Activated T-cell treated with anti-CD3 and anti-CD28 coated beads, Interleukin-2, amount 50 U/mL, for 4 hours (primary cell): ENCODE measurements around the gene ATRN. TPM values are rescaled to one million over a fixed set of nuclear protein-coding genes. Genes with fewer than 3 reads are reported as not detected.

ENCODE experiments used
- ATAC-seq, 2 donors: fragments of 200-7000 bp; cut with Tn5 transposase; one replicate each; pipeline ENCODE4 v1.10.0; 2021
- DNase-seq: peaks from one replicate; pipeline ENCODE4 v3.0.0-alpha.2; 2020
- H3K27me3 Mint-ChIP-seq: one replicate; pipeline ENCODE4 v1.8.0; 2021; ENCODE audit warnings: low read depth, mixed read lengths
- H3K36me3 Mint-ChIP-seq: one replicate; pipeline ENCODE4 v1.8.0; 2022; ENCODE audit warnings: mixed read lengths; ENCODE audit not compliant: insufficient read depth
- H3K4me1 Mint-ChIP-seq: one replicate; pipeline ENCODE4 v1.8.0; 2021; ENCODE audit warnings: low read depth, mixed read lengths
- H3K4me3 Mint-ChIP-seq: one replicate; pipeline ENCODE4 v1.8.0; 2021; ENCODE audit warnings: mild to moderate bottlenecking, moderate library complexity, mixed read lengths
- H3K9me3 Mint-ChIP-seq: one replicate; pipeline ENCODE4 v1.8.0; 2021; ENCODE audit warnings: mixed read lengths
- total RNA-seq, 3 donors: library from RNA; stranded (reverse); gene quantifications; one replicate each; pipeline ENCODE4 v1.2.1, GENCODE V29; 2021

Gene ATRN
- total RNA-seq, 3 donors from 2014 or later: 12.3 to 12.5 (median 12.3) TPM

DNA sequence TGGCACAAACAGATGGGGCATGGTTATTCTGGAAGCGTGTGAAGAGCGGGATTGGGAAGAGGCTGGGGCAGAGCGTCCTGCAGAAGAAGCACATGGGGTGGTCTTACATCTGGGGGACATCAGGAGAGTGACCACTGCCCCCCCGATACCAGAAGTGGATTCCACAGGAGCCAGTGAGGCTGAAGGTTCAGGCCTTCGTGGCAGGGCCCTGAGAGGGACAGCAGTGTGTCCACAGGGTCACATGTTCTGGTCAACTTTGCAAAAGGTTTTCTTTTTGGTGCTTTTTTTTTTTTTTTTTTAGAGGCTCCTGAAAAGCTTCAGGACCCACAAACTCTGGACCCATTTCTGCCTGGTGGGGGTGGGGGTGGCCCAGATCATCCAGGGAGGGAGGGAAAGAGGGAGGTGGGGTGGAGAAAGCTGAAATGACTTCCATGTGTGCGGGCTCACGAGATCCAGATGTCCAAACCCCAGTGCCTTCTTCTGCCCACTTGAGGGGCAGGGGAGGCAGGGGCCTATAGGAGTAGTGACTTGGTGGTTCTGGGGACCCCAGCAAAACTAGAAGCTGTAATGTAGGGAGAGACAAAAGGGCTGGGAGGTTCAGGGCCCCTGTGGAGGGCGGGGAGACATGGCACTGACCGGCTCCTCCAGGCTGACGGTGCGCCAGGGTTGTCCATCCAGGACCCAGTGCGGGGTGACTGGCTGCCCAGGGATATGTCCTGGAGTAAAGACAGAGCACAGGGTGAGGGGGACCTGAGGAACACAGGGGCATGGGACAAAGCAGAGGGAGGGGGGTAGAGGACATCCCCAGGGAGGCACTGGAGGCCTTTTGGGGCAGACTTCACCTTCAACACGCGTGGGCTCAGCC is 208.3 kb downstream of the ATRN start:
- Mint-ChIP-seq H3K9me3 (no peaks in the 10 kb centered on the region), H3K4me1 (peaks cover 5% of the 10 kb centered on the region), H3K4me3 (no peak overlapping the region), H3K36me3 (no peaks in the 10 kb centered on the region), H3K27me3 (peaks cover 61% of the 10 kb centered on the region)
- ATAC-seq (no peak), DNase-seq (no peak)

GRCh38 chr20:3679749-3680700 is 209.2 kb downstream of the ATRN start:
- H3K4me1 Mint-ChIP-seq: peaks cover 5% of the 10 kb centered on the region
- no peak overlapping the region for H3K4me3 Mint-ChIP-seq
- ATAC-seq: no peak
- H3K9me3 Mint-ChIP-seq: no peaks in the 10 kb centered on the region
- peaks cover 58% of the 10 kb centered on the region for H3K27me3 Mint-ChIP-seq
- no peak for DNase-seq
- no peaks in the 10 kb centered on the region for H3K36me3 Mint-ChIP-seq

DNA sequence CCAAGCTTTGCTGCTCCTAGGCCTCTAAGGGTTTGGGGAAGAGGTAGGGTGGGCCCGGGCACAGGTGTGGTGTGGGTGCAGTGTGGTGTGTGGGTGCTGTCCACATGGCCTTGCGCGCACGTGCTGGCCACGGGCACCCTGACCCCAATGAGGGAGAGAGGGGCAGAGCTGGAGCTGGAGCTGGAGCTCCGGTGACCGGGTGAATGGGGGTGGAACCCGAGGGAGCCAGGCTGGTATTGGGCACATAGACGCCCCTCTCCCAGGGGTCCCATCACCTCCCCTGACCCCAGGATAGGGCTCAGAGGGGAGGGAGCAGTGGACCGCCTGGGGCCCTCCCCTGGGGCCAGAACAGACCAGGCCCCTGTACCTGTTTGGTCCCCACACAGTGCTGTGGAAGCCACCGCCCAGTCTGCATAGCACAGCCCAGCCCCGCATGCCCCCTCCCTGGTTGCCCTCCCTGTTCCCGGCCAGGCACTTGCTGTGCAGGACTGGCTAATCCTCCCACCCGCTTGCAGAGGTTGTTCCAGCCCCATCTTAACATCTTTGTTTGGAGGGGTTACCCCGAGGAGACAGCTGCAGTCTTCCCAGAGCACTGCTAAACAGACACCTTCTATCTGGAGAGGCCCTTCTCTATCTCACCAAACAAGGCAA is 210.0 kb downstream of the ATRN start:
- ATAC-seq (no peak), DNase-seq (no peak)
- no peaks in the 10 kb centered on the region for H3K36me3 Mint-ChIP-seq
- H3K27me3 Mint-ChIP-seq: peaks cover 50% of the 10 kb centered on the region
- peaks cover 5% of the 10 kb centered on the region for H3K4me1 Mint-ChIP-seq
- no peaks in the 10 kb centered on the region for H3K9me3 Mint-ChIP-seq
- H3K4me3 Mint-ChIP-seq: no peak overlapping the region

DNA sequence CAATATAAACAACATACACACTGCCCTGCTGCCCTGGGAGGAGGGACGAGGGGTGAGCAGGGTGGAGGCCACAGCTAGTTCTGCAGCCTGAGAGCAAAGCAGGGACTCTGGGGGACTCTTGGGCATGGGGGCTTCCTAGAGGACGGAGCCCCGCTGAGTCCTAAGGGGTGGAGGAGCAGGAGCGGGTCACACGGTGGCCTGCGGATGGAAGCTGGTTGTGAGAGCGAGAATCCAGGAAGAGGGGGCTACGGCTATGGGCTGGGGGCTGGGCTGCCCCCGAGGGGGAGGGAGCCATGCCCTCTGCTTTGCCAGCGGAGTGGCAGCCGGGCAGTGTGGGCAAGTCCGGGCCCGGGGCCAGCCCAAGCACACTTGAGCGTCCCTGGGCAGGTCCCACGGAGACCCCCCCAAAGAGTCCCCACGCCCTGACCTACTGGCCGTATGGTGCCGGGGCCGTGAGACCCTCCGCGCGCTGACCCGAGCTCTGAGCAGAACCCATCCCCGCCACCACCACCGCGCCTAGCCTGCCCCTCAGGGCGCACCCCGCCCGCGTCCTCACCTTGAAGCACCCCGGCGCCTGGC is 210.6 kb downstream of the ATRN start:
- no peaks in the 10 kb centered on the region for H3K36me3 Mint-ChIP-seq

GRCh38 chr20:3681931-3682781 is 211.3 kb downstream of the ATRN start, which contains the start of gene ADAM33:
Gene ADAM33 (minus strand): TSS chr20:3682010. CDS start chr20:3682004, 6 bp downstream.
- peaks cover 42% of the 10 kb centered on the region for H3K27me3 Mint-ChIP-seq
- H3K36me3 Mint-ChIP-seq: no peaks in the 10 kb centered on the region
- no peak within 1 kb of the TSS for H3K4me3 Mint-ChIP-seq
- no peaks in the 10 kb centered on the region for H3K9me3 Mint-ChIP-seq
- DNase-seq (no peak), ATAC-seq (peak in 1 of 2 donors; percentile 35)
- peaks cover 2% of the 10 kb centered on the region for H3K4me1 Mint-ChIP-seq

More for the DNA sequence above, 210.6 kb downstream of the ATRN start:
- H3K27me3 Mint-ChIP-seq: peaks cover 46% of the 10 kb centered on the region
- no peak for ATAC-seq
- DNase-seq: no peak
- H3K4me1 Mint-ChIP-seq: peaks cover 5% of the 10 kb centered on the region
- no peaks in the 10 kb centered on the region for H3K9me3 Mint-ChIP-seq
- H3K4me3 Mint-ChIP-seq: no peak overlapping the region

GRCh38 chr20:3685341-3685740 is 214.5 kb downstream of the ATRN start:
- ATAC-seq (no peak), DNase-seq (no peak)
- Mint-ChIP-seq H3K27me3 (peaks cover 31% of the 10 kb centered on the region), H3K4me1 (peaks cover 2% of the 10 kb centered on the region), H3K4me3 (no peak overlapping the region), H3K36me3 (no peaks in the 10 kb centered on the region), H3K9me3 (no peaks in the 10 kb centered on the region)

GRCh38 chr20:3686421-3686820 is 215.6 kb downstream of the ATRN start:
- H3K36me3 Mint-ChIP-seq: no peaks in the 10 kb centered on the region
- no peak overlapping the region for H3K4me3 Mint-ChIP-seq
- H3K4me1 Mint-ChIP-seq: no peaks in the 10 kb centered on the region
- peaks cover 21% of the 10 kb centered on the region for H3K27me3 Mint-ChIP-seq
- ATAC-seq (no peak), DNase-seq (no peak)
- no peaks in the 10 kb centered on the region for H3K9me3 Mint-ChIP-seq

- no peaks in the 10 kb centered on the region for H3K36me3 Mint-ChIP-seq
- no peaks in the 10 kb centered on the region for H3K9me3 Mint-ChIP-seq
- no peak overlapping the region for H3K4me3 Mint-ChIP-seq
- H3K27me3 Mint-ChIP-seq: peaks cover 21% of the 10 kb centered on the region
- no peaks in the 10 kb centered on the region for H3K4me1 Mint-ChIP-seq
- ATAC-seq (no peak), DNase-seq (no peak)
These were observed 216.1 kb downstream of the ATRN start for GRCh38 chr20:3686867-3687321.

DNA sequence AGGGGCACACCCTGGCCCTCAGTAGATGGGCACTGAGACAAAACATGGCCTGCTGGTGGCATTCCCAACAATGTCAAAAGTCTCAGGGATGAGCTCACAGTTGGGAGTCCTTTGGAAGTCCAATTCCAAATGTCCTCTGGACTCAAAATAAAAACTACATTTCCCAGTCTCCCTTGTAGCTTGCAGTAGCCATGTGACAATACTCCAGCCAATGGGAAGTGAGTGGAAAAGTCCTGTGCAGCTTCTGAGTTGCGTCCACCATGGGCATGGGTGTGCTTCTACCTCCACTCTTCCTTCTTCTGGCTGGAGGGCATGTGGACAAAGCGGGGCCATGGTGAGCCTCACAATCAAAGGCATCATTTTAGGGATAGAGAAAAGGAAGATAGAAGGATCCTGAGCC is 216.8 kb downstream of the ATRN start:
- peaks cover 16% of the 10 kb centered on the region for H3K27me3 Mint-ChIP-seq
- H3K9me3 Mint-ChIP-seq: no peaks in the 10 kb centered on the region
- H3K4me1 Mint-ChIP-seq: no peaks in the 10 kb centered on the region
- ATAC-seq: peak in 1 of 2 donors; percentile 34
- no peak overlapping the region for H3K4me3 Mint-ChIP-seq
- H3K36me3 Mint-ChIP-seq: no peaks in the 10 kb centered on the region
- no peak for DNase-seq

DNA sequence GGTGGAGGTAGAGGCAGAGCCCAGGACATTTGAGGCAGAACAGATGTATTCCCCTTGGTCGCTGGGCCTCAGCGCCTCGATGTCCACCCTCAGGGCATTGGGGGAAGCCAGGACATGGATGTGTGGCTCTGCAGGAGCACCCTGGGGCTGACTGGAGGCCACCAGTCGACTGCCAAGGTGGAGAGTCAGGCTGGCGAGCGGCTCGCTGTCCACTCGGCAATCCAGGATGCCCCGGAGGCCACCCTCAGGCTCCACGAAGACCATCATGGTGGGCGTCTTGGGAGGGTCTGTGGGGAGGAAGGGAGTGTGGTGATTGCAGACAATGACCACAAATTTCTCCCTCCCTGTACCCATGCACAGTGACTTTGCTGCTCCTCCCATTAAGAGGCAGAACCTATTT is 219.2 kb downstream of the ATRN start:
- Mint-ChIP-seq H3K4me3 (no peak overlapping the region), H3K4me1 (no peaks in the 10 kb centered on the region), H3K36me3 (no peaks in the 10 kb centered on the region), H3K27me3 (no peaks in the 10 kb centered on the region), H3K9me3 (no peaks in the 10 kb centered on the region)
- no peak for ATAC-seq
- DNase-seq: no peak

GRCh38 chr20:3690413-3690812 is 219.6 kb downstream of the ATRN start:
- no peaks in the 10 kb centered on the region for H3K27me3 Mint-ChIP-seq
- H3K36me3 Mint-ChIP-seq: no peaks in the 10 kb centered on the region
- no peaks in the 10 kb centered on the region for H3K4me1 Mint-ChIP-seq
- H3K9me3 Mint-ChIP-seq: no peaks in the 10 kb centered on the region
- no peak for DNase-seq
- H3K4me3 Mint-ChIP-seq: no peak overlapping the region
- ATAC-seq: no peak

GRCh38 chr20:3691306-3691705 is 220.5 kb downstream of the ATRN start:
- Mint-ChIP-seq H3K27me3 (no peaks in the 10 kb centered on the region), H3K4me3 (no peak overlapping the region), H3K9me3 (no peaks in the 10 kb centered on the region), H3K4me1 (no peaks in the 10 kb centered on the region), H3K36me3 (no peaks in the 10 kb centered on the region)
- ATAC-seq (no peak), DNase-seq (no peak)

DNA sequence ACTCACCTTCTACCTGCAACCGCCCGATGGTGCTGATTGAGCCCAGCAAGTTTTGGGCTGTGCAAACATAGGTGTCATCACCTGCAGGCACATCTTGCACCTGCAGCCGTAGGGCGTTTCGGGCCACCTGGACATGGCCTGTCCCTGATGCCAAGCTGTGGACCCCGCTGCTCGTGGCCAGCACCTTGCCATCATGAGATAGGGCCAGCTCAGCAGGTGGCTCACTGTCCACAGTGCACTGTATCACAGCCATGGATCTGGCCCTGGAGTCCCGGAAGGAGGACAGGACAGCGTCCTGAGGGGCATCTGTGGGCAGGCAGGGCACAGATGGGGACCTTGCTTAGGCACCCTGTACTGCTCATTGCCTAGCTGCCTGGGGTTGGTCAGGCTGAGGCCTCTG is 221.1 kb downstream of the ATRN start:
- Mint-ChIP-seq H3K9me3 (no peaks in the 10 kb centered on the region), H3K4me3 (no peak overlapping the region), H3K36me3 (no peaks in the 10 kb centered on the region), H3K4me1 (no peaks in the 10 kb centered on the region), H3K27me3 (no peaks in the 10 kb centered on the region)
- no peak for DNase-seq
- no peak for ATAC-seq
